ENCODE results near the gene KCNJ11.

KCNJ11 gene

DNA sequence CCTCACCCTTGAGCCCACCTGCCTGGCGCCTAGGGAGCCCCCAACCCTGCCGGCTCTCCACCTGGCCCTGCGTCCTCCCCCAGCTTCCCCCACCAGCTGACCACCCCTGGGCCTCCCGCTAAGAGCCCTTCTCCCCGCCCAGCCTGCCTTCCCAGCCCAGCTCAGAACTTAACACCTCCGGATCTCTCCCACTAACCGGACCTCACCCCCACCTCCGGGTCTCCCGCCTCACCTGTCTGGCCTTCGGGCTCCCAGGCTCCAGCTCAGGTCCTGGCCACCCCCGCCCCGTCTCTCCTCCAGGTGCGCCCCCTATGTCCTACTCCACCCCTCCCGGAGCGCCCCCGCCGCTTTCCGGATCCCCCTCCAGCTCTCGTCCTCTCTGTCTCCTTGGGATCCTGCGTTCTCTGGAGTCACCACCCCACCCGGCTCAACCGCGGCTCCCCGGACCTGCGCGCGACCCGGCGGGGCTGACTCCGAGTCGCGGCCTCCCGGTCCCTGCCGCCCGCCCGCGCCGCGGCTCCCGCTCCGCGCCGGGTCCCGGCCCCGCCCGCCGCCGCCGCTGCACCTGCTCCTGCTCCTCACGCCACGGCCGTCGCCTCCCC, at the start of gene KCNJ11:
Gene KCNJ11, minus strand, starts transcription at position 51 of the 602 bp plus-strand sequence. CDS start 568 bp downstream, outside the sequence.
- no peaks in the 10 kb centered on the region for H3K27me3 ChIP-seq (ENCODE audit: control insufficient read depth, insufficient read depth, low read length)
- H3K4me3 ChIP-seq (ENCODE audit: low read depth, low read length): peak within 1 kb of the TSS; percentile 53
- peak within 1 kb of the TSS; percentile 68 for H3K4me2 ChIP-seq (ENCODE audit: low read length)
- no peak within 1 kb of the TSS for H3K9ac ChIP-seq
- H3K36me3 ChIP-seq (ENCODE audit: control insufficient read depth, insufficient read depth, low read length): no peaks in the 10 kb centered on the region
- peak within 1 kb of the TSS; percentile 44 for H3K27ac ChIP-seq
- H3K4me1 ChIP-seq: no peaks in the 10 kb centered on the region
- H3K79me2 ChIP-seq: no peaks in the 10 kb centered on the region
- TF ChIP-seq, protein P1, sequence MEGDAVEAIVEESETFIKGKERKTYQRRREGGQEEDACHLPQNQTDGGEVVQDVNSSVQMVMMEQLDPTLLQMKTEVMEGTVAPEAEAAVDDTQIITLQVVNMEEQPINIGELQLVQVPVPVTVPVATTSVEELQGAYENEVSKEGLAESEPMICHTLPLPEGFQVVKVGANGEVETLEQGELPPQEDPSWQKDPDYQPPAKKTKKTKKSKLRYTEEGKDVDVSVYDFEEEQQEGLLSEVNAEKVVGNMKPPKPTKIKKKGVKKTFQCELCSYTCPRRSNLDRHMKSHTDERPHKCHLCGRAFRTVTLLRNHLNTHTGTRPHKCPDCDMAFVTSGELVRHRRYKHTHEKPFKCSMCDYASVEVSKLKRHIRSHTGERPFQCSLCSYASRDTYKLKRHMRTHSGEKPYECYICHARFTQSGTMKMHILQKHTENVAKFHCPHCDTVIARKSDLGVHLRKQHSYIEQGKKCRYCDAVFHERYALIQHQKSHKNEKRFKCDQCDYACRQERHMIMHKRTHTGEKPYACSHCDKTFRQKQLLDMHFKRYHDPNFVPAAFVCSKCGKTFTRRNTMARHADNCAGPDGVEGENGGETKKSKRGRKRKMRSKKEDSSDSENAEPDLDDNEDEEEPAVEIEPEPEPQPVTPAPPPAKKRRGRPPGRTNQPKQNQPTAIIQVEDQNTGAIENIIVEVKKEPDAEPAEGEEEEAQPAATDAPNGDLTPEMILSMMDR (IDR thresholded peaks at IDR 0.05): no peak
- peak within 1 kb of the TSS; percentile 82 for H2AFZ ChIP-seq
- H3K9me3 ChIP-seq (ENCODE audit: control insufficient read depth, low read length): no peaks in the 10 kb centered on the region

DNA sequence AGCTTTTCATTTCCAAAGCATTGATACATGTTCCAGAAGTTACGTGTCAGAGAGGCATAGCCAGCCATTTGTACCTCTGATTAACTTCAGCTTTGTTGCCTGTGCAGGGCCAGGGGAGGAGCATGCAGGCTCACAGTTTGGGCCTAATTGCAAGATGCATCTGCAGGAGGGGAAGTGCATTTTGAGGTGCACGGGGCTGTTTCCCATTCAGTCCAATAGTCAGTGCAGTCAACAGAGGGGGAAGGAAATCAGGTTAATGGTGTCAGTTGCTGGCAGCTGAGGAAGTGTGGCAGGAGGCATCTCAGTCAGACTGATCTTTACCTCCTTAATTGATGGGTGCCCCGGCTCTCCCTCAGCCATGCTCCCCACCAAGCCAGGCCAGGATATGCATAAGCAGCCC, 48.9 kb upstream of the KCNJ11 start:
- no peak overlapping the region for H3K4me2 ChIP-seq (ENCODE audit: low read length)
- no peak overlapping the region for H2AFZ ChIP-seq
- no peaks in the 10 kb centered on the region for H3K9me3 ChIP-seq (ENCODE audit: control insufficient read depth, low read length)
- no peak overlapping the region for H3K4me3 ChIP-seq (ENCODE audit: low read depth, low read length)
- H3K36me3 ChIP-seq (ENCODE audit: control insufficient read depth, insufficient read depth, low read length): no peaks in the 10 kb centered on the region
- no peaks in the 10 kb centered on the region for H3K27me3 ChIP-seq (ENCODE audit: control insufficient read depth, insufficient read depth, low read length)
- no peaks in the 10 kb centered on the region for H3K79me2 ChIP-seq
- no peak overlapping the region for H3K27ac ChIP-seq
- TF ChIP-seq, protein P1 (IDR thresholded peaks at IDR 0.05): no peak
- H3K4me1 ChIP-seq: no peaks in the 10 kb centered on the region
- no peak overlapping the region for H3K9ac ChIP-seq

DNA sequence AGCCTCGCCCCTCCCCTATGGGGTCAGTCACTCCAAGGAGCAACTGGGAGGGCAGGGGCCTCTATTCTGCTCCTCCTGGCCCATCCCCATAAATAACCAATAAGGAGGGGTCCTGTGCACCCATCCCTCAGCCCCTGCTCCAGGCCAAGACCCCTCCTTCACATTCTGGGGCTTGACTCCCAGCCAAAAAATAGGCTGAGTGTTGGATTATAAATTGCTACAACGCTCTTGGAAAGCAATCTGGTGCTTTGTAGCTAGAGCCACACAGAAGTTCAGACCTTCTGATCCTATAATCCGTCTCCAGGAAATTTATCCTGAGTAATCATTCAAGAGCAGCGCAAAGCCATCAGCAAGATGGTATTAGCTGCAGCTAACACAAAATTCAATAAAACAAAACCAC, 45.6 kb upstream of the KCNJ11 start:
- Histone ChIP-seq H3K4me1 (no peaks in the 10 kb centered on the region), H3K4me3 (ENCODE audit: low read depth, low read length) (no peak overlapping the region), H3K9ac (no peak overlapping the region), H3K79me2 (no peaks in the 10 kb centered on the region), H2AFZ (no peak overlapping the region), H3K27ac (no peak overlapping the region), H3K9me3 (ENCODE audit: control insufficient read depth, low read length) (no peaks in the 10 kb centered on the region), H3K36me3 (ENCODE audit: control insufficient read depth, insufficient read depth, low read length) (no peaks in the 10 kb centered on the region), H3K4me2 (ENCODE audit: low read length) (no peak overlapping the region), H3K27me3 (ENCODE audit: control insufficient read depth, insufficient read depth, low read length) (no peaks in the 10 kb centered on the region)
- TF ChIP-seq, protein P1 (IDR thresholded peaks at IDR 0.05): no peak

DNA sequence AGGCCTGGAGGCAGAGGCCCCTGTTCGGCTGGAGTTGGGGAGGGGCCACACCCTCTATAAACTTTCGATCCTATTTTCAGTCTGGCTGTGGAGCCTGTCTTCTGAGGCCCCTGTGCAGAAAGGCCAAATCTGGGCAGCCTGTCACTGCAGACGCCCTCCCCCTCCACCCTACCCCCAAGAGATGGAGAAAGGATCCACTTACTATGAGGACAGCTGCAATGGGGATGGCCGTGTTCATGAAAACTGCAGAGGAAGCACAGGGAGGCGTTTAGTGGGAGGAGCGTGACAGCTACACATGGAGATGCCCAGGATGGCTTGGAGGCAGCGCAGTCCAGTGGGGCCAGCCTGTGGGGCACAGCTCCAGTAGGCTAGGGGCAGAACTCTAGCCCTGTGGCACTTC, 43.5 kb upstream of the KCNJ11 start:
- TF ChIP-seq, protein P1 (IDR thresholded peaks at IDR 0.05): no peak
- no peak overlapping the region for H3K4me2 ChIP-seq (ENCODE audit: low read length)
- H3K79me2 ChIP-seq: no peaks in the 10 kb centered on the region
- H3K36me3 ChIP-seq (ENCODE audit: control insufficient read depth, insufficient read depth, low read length): no peaks in the 10 kb centered on the region
- no peaks in the 10 kb centered on the region for H3K27me3 ChIP-seq (ENCODE audit: control insufficient read depth, insufficient read depth, low read length)
- H3K4me3 ChIP-seq (ENCODE audit: low read depth, low read length): no peak overlapping the region
- H2AFZ ChIP-seq: no peak overlapping the region
- H3K9ac ChIP-seq: no peak overlapping the region
- H3K4me1 ChIP-seq: no peaks in the 10 kb centered on the region
- H3K9me3 ChIP-seq (ENCODE audit: control insufficient read depth, low read length): no peaks in the 10 kb centered on the region
- H3K27ac ChIP-seq: no peak overlapping the region

DNA sequence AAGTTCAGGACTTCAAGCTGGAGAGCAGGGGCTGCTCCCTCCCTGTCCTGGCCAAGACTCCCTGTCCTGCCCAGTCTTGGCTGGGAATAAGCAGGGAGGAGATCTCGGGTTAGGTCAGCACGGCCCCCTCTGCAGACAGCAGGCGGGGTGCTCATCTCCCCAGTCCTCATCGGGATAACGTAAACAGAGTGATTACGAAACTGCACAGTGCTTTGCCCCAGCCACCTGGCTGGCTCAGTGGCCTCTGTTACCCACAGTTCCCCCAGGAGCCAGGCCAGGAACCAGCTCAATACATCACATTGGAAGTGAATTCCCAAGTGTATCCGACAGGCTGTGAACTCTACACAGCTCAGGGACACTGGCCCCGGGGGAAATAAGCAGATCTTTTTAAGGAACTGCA, 42.7 kb upstream of the KCNJ11 start:
- H3K9ac ChIP-seq: no peak overlapping the region
- H3K79me2 ChIP-seq: no peaks in the 10 kb centered on the region
- no peaks in the 10 kb centered on the region for H3K27me3 ChIP-seq (ENCODE audit: control insufficient read depth, insufficient read depth, low read length)
- no peak overlapping the region for H3K27ac ChIP-seq
- H3K4me2 ChIP-seq (ENCODE audit: low read length): no peak overlapping the region
- no peak overlapping the region for H2AFZ ChIP-seq
- H3K4me1 ChIP-seq: no peaks in the 10 kb centered on the region
- H3K36me3 ChIP-seq (ENCODE audit: control insufficient read depth, insufficient read depth, low read length): no peaks in the 10 kb centered on the region
- H3K4me3 ChIP-seq (ENCODE audit: low read depth, low read length): no peak overlapping the region
- TF ChIP-seq, protein P1 (IDR thresholded peaks at IDR 0.05): no peak
- H3K9me3 ChIP-seq (ENCODE audit: control insufficient read depth, low read length): no peaks in the 10 kb centered on the region
